ENCODE results near the gene MTF1.
"Not testable (repeated sequence)": the region's sequence is repeated elsewhere in the genome, so short reads cannot be mapped to it uniquely, and the experiment has no call there.

MTF1 gene

DNA sequence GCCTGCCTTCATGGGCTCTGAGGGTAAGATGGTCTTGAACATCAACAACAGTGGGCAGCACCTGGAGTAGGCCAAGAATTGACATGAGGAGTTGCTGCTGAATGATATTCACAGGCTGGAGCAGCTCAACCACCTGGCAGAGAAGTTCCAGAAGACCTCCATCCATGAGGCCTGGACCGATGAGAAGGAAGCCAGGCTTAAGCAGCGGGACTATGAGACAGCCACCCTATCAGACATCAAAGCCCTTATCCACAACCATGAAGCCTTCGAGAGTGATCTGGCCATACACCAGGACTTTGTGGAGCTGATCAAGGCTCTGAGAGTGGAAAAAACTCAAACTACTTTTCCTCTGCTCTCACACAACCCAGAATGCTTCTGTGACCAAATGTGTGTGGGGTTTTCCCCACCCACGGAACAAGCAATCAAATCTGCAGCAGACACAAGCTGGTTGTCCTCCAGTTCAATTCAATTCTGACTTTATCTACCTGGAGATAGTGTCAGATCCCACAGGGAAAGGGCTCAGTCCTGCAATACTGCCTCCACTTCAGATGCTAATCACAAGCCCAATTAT lies 82.4 kb downstream of the MTF1 start:
- Mint-ChIP-seq H3K4me1 (ENCODE audit: low read depth) (no peaks in the 10 kb centered on the region), H3K4me3 (no peak overlapping the region), H3K27ac (no peak overlapping the region), H3K9me3 (no peaks in the 10 kb centered on the region), H3K36me3 (ENCODE audit: low read depth) (no peaks in the 10 kb centered on the region), H3K27me3 (ENCODE audit: low read depth) (peaks cover 2% of the 10 kb centered on the region)
- peak; percentile 37 for DNase-seq (ENCODE audit: low spot score)

DNA sequence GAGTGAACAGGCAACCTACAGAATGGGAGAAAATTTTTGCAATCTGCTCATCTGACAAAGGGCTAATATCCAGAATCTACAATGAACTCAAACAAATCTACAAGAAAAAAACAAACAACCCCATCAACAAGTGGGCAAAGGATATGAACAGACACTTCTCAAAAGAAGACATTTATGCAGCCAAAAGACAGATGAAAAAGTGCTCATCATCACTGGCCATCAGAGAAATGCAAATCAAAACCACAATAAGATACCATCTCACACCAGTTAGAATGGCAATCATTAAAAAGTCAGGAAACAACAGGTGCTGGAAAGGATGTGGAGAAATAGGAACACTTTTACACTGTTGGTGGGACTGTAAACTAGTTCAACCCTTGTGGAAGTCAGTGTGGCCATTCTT lies 88.0 kb downstream of the MTF1 start:
- not testable (repeated sequence) for H3K27ac Mint-ChIP-seq; DNase-seq (ENCODE audit: low spot score); H3K4me3 Mint-ChIP-seq; H3K36me3 Mint-ChIP-seq (ENCODE audit: low read depth); H3K9me3 Mint-ChIP-seq; H3K4me1 Mint-ChIP-seq (ENCODE audit: low read depth)
- H3K27me3 Mint-ChIP-seq (ENCODE audit: low read depth) = peaks cover 35% of the 10 kb centered on the region

DNA sequence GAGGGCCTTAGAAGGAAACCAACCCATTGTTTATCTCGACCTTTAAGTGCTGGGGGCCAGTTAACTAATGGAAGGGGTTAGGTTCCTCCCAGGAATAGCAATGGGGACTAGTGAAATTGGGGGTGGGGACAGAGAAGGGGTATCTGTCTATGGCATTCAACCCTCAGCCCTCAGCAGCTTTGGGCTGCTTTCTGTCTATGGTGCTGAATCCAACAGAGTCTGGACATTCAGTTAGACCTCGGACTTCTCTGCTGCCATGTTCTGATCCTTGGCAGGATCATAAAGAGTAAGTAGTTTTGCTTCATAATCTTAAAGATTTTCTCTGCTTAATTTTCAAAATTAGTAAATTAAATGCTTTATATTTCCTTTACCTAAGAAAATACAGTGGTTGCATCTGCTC lies 91.9 kb downstream of the MTF1 start:
- Mint-ChIP-seq H3K4me1 (ENCODE audit: low read depth) (peaks cover 4% of the 10 kb centered on the region), H3K4me3 (no peak overlapping the region), H3K27ac (no peak overlapping the region), H3K9me3 (no peaks in the 10 kb centered on the region), H3K27me3 (ENCODE audit: low read depth) (peaks cover 66% of the 10 kb centered on the region), H3K36me3 (ENCODE audit: low read depth) (no peaks in the 10 kb centered on the region)
- no peak for DNase-seq (ENCODE audit: low spot score)

DNA sequence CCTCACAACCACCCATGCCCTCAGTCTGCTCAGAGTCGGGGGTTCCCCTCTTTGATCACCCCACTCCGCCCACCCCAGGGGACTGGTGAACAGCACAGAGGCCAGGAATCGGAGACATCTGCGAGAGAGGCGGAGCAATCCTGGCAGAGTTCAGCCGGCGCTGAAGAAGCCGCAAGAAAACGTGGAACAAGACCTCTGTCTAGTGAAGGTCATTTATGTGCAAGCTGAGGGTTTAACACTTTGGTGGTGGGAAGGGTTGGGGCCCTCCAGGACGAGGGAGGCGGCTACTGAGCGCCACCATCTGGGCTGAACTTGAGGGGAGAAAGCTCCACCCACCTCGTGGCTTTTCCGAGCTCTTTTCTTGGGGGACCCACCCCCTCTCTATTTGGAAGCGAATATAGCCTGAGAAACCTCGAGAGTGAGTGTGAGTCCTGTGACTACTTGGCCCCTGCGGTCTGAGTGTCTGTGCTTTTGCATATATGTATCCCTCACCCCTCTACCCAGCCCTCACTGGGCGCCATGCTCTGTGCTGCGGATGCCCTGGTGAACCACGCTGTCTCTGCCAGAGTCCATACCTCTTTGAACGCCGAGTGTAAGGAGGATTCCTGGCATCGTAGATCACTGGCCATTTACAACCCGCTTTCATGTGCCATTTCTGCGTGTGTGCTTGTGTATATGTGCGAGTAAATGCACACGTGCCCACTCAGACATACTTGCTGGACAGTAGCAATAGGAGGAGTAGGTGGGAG lies 93.3 kb downstream of the MTF1 start:
- Mint-ChIP-seq H3K4me1 (ENCODE audit: low read depth) (peaks cover 4% of the 10 kb centered on the region), H3K36me3 (ENCODE audit: low read depth) (no peaks in the 10 kb centered on the region), H3K27ac (no peak overlapping the region), H3K9me3 (no peaks in the 10 kb centered on the region), H3K4me3 (no peak overlapping the region), H3K27me3 (ENCODE audit: low read depth) (peaks cover 65% of the 10 kb centered on the region)
- no peak for DNase-seq (ENCODE audit: low spot score)

DNA sequence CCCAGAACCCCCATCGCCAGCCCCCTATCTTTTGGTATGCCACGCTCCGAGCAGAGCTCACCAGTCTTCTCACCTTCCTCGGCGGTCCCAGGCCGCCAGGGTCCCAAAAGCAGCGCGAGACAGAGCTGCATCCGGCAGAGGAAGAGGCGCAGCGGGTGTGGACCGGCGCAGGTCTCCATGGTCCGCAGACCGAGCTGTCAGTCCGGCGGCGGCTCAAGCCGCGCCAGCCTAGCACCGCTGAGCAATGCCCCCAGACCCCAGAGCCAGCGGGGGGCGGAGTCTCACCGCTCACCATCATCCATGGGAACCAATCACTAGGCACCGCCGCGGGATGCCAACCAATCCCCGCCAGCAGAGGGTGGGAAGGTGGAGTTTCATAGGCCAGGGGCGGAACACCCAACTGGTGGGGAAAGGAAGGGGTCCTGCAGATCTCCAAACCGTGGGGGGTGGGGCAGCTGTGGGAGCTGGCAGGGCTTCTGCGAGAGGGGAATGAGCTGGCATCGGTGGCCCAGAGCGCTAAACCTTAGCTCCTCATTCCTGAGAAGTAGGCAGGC lies 94.4 kb downstream of the MTF1 start, which contains the start of gene EPHA10:
TSS of gene EPHA10 (minus strand) at position 233 of the 554 bp plus-strand sequence. CDS start at position 179, 54 bp downstream.
- Mint-ChIP-seq H3K36me3 (ENCODE audit: low read depth) (no peaks in the 10 kb centered on the region), H3K9me3 (no peaks in the 10 kb centered on the region), H3K27ac (no peak within 1 kb of the TSS), H3K4me3 (no peak within 1 kb of the TSS), H3K27me3 (ENCODE audit: low read depth) (peaks cover 55% of the 10 kb centered on the region), H3K4me1 (ENCODE audit: low read depth) (peaks cover 4% of the 10 kb centered on the region)
- DNase-seq (ENCODE audit: low spot score) = no peak

DNA sequence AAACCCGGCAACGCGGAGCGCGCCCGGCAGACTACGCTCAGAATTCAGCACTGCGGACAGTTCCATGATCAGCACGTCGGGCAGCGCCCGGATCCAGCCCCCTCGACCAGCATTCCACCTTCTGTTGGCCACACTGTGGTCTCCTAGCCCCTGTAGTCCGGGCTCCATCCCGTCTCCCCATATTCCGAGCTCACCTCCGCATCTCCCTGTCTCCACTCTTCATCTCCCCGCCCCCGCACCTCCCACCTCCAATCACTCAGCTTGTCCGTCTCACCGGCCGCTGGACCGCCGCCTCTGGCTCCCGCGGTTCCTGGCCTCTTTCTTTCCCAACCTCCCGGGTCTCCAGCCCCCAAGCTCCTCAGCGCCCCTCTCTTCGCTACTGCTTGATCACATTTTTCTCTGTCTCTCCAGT lies 95.0 kb downstream of the MTF1 start:
- peak; percentile 19 for DNase-seq (ENCODE audit: low spot score)
- peaks cover 4% of the 10 kb centered on the region for H3K4me1 Mint-ChIP-seq (ENCODE audit: low read depth)
- H3K27ac Mint-ChIP-seq = no peak overlapping the region
- no peak overlapping the region for H3K4me3 Mint-ChIP-seq
- H3K27me3 Mint-ChIP-seq (ENCODE audit: low read depth) = peaks cover 54% of the 10 kb centered on the region
- H3K9me3 Mint-ChIP-seq = no peaks in the 10 kb centered on the region
- no peaks in the 10 kb centered on the region for H3K36me3 Mint-ChIP-seq (ENCODE audit: low read depth)

DNA sequence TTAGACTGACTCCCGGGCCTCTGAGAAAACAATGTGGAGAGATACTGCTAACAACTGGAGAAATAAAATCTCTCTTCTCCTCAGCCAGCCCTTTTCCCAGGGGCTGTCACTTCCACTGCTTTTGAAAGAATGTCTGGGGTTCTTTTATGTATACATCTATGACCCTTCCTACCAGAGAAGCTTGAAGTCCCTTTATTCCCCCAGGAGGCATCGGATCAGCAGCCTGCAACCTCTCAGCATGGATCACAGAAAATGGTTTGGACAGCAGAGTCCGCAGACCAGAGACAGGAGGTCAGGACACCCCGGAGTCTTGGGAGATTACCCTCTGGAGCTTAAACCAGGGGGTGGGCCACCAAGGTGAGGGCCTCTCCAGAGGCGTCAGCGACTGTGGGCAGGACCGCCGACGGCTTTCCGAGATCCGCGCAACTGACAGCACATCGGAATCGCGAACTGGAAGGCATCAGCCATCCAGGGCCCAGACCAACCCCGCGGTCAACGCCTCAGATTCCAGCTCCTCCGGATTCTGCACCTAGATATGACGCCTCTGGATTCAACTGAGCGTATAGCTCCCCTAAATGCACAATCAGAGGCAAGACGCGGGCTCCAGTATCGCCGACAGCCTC lies 95.5 kb downstream of the MTF1 start:
- no peak for DNase-seq (ENCODE audit: low spot score)
- H3K4me3 Mint-ChIP-seq = no peak overlapping the region
- H3K36me3 Mint-ChIP-seq (ENCODE audit: low read depth) = no peaks in the 10 kb centered on the region
- H3K27ac Mint-ChIP-seq = no peak overlapping the region
- peaks cover 48% of the 10 kb centered on the region for H3K27me3 Mint-ChIP-seq (ENCODE audit: low read depth)
- H3K4me1 Mint-ChIP-seq (ENCODE audit: low read depth) = peaks cover 4% of the 10 kb centered on the region
- H3K9me3 Mint-ChIP-seq = no peaks in the 10 kb centered on the region

DNA sequence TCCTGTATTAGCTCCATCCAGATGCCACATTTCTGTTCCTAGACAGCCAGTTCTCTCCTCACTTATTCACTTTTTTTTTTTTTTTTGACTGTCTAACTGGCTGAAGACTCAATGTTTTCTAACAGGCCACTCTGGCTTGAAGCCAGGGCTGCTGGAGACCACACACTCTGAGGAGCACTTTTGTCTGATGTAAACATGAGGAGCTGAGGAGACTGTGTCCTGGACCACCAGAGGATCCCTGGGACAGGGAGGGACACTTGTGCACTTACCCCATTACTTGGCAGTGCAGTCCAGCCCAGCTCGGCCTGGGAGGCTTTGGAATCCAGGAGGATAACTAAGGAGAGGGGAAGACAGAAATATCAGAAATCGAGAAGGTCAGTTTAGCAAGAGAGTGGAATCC lies 96.9 kb downstream of the MTF1 start:
- Mint-ChIP-seq H3K36me3 (ENCODE audit: low read depth) (no peaks in the 10 kb centered on the region), H3K4me3 (no peak overlapping the region), H3K4me1 (ENCODE audit: low read depth) (peaks cover 4% of the 10 kb centered on the region), H3K9me3 (no peaks in the 10 kb centered on the region), H3K27me3 (ENCODE audit: low read depth) (peaks cover 39% of the 10 kb centered on the region), H3K27ac (no peak overlapping the region)
- DNase-seq (ENCODE audit: low spot score) = no peak

DNA sequence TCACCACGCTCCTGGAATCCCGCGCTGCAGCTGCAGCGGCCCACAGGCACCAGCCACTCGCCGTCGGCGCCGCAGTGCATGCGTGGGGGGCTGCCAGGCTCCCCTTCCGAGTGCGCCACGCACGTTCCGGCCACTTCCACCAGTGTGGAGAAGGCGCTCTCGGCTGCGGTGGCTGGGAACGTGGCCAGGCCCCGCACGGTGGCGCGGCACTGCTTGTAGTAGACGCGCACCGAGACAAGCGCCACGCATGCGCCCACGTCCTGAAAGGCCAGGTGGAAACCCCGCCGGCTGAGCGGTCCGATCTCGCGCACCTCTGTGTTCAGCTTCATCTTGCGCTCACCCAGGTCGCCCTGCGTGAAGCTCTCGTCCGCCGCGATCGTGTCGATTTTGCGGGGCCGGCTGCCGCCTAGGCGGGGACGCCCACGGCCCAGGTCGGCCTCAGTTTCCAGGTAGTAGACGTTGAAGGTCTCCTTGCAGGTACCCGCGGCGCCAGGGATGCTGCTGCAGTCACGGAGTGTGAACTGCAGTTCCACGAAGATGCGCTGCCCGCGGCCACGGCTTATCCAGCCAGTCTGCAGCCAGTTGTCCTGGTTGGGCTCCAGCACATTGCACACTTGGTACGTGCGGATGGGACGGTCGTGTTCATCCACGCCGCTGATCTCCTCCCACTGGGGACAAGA lies 97.8 kb downstream of the MTF1 start:
- H3K36me3 Mint-ChIP-seq (ENCODE audit: low read depth) = no peaks in the 10 kb centered on the region
- no peak for DNase-seq (ENCODE audit: low spot score)
- H3K27me3 Mint-ChIP-seq (ENCODE audit: low read depth) = peaks cover 33% of the 10 kb centered on the region
- H3K9me3 Mint-ChIP-seq = no peaks in the 10 kb centered on the region
- no peak overlapping the region for H3K27ac Mint-ChIP-seq
- no peak overlapping the region for H3K4me3 Mint-ChIP-seq
- H3K4me1 Mint-ChIP-seq (ENCODE audit: low read depth) = peaks cover 4% of the 10 kb centered on the region
